Keratinocyte (primary cell): Measurements from ENCODE around the gene SLAMF8.

Experiments
- EZH2 ChIP-seq: IDR thresholded peaks from one replicate; pipeline ENCODE4 v1.6.1; 2012; ENCODE audit warnings: inconsistent platforms, mild to moderate bottlenecking, low read length, moderate library complexity
- TF ChIP-seq, protein P1 (sequence below), 3 experiments: IDR thresholded peaks in 1 of 3; conservative IDR thresholded peaks in 1 of 3; optimal IDR thresholded peaks in 1 of 3; 2 replicates in 2 of 3; 3 replicates in 1 of 3; pipeline versions ENCODE3 to v1.5.1; 2011; ENCODE audit warnings: low read length in 3 of 3, mild to moderate bottlenecking in 3 of 3, moderate library complexity in 2 of 3, control low read depth in 1 of 3, inconsistent platforms in 1 of 3; ENCODE audit not compliant: insufficient read depth in 2 of 3; ENCODE audit errors: extremely low read depth in 1 of 3

DNA sequence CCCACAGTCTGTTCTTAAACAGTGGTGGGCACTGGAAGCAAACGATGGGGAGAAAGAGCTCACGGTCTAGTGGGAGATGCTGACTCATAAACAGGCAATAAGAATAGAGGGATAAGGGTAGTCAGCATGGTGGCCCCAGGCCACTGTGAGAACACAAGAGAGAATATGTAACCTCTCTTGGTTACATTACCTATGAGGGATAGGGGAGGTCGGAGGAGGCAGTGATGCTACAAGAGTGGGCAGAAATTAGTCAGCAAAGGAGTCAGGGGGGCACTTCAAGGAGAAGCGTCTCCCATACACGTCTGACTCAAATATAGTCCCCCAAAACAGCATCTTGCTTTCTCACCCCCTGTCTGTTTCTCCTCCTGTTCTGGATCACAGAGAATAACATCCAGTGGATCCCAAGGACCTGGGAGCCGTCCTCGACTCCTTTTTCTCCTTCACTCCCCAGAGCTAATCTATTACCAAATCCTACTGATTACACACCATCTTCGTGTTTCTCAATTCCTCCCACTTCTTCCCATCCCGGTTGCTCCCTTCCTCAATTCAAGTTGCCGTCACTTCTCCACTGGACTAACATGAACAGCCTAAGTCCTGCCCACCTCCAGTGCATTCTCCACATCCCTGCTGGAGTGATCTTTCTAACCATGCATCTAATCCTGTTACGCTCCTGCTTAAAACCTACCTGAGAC is 2.1 kb downstream of the SLAMF8 start:
- TF ChIP-seq, protein P1, sequence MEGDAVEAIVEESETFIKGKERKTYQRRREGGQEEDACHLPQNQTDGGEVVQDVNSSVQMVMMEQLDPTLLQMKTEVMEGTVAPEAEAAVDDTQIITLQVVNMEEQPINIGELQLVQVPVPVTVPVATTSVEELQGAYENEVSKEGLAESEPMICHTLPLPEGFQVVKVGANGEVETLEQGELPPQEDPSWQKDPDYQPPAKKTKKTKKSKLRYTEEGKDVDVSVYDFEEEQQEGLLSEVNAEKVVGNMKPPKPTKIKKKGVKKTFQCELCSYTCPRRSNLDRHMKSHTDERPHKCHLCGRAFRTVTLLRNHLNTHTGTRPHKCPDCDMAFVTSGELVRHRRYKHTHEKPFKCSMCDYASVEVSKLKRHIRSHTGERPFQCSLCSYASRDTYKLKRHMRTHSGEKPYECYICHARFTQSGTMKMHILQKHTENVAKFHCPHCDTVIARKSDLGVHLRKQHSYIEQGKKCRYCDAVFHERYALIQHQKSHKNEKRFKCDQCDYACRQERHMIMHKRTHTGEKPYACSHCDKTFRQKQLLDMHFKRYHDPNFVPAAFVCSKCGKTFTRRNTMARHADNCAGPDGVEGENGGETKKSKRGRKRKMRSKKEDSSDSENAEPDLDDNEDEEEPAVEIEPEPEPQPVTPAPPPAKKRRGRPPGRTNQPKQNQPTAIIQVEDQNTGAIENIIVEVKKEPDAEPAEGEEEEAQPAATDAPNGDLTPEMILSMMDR (optimal IDR thresholded peaks at IDR 0.05 in 1 of 3, IDR thresholded peaks at IDR 0.05 in 1 of 3, conservative IDR thresholded peaks at IDR 0.05 in 1 of 3; ENCODE audit: extremely low read depth in 1 of 3, insufficient read depth in 2 of 3, low read length in 3 of 3) = no peak
- TF ChIP-seq EZH2 = no peak
